ENCODE data around the gene MSH6. TPM values are rescaled to one million over a fixed set of nuclear protein-coding genes. Genes with fewer than 3 reads are reported as not detected.

The MSH6 gene
- 89.6 and 95.6 TPM in 2 replicates for total RNA-seq

- TF ChIP-seq CTCF (conservative IDR thresholded peaks at IDR 0.05; ENCODE audit: low read depth, low read length) = no peak
- H3K4me3 ChIP-seq (ENCODE audit: low read depth, low read length) = peak within 1 kb of the TSS; percentile 91
- no peak for DNase-seq (ENCODE audit: low read depth)
Observed at GRCh38 chr2:47782671-47783485, at the start of gene MSH6. Gene MSH6 (plus strand): TSS chr2:47783145. CDS start chr2:47783234, 89 bp downstream.

- no peak for DNase-seq (ENCODE audit: low read depth)
- no peak overlapping the region for H3K4me3 ChIP-seq (ENCODE audit: low read depth, low read length)
- TF ChIP-seq CTCF (conservative IDR thresholded peaks at IDR 0.05; ENCODE audit: low read depth, low read length) = no peak
Observed at GRCh38 chr2:47735136-47735869, 47.6 kb upstream of the MSH6 start.

GRCh38 chr2:47735912-47736311 is 47.0 kb upstream of the MSH6 start:
- TF ChIP-seq CTCF (conservative IDR thresholded peaks at IDR 0.05; ENCODE audit: low read depth, low read length) = no peak
- DNase-seq (ENCODE audit: low read depth) = no peak

GRCh38 chr2:47737191-47737975 is 45.6 kb upstream of the MSH6 start:
- H3K4me3 ChIP-seq (ENCODE audit: low read depth, low read length) = no peak overlapping the region
- TF ChIP-seq CTCF (conservative IDR thresholded peaks at IDR 0.05; ENCODE audit: low read depth, low read length) = no peak
- DNase-seq (ENCODE audit: low read depth) = peak; percentile 57

More at GRCh38 chr2:47735912-47736311, 47.0 kb upstream of the MSH6 start:
- H3K4me3 ChIP-seq (ENCODE audit: low read depth, low read length) = no peak overlapping the region

- no peak for DNase-seq (ENCODE audit: low read depth)
- no peak for TF ChIP-seq CTCF (conservative IDR thresholded peaks at IDR 0.05; ENCODE audit: low read depth, low read length)
- H3K4me3 ChIP-seq (ENCODE audit: low read depth, low read length) = no peak overlapping the region
Observed at GRCh38 chr2:47738331-47738730, 44.6 kb upstream of the MSH6 start.

GRCh38 chr2:47741101-47741500 is 41.8 kb upstream of the MSH6 start:
- DNase-seq (ENCODE audit: low read depth) = no peak
- no peak for TF ChIP-seq CTCF (conservative IDR thresholded peaks at IDR 0.05; ENCODE audit: low read depth, low read length)
- no peak overlapping the region for H3K4me3 ChIP-seq (ENCODE audit: low read depth, low read length)

Measured in epithelial cell of proximal tubule (primary cell).